HG02759 (cell line): Measurements from ENCODE around the gene MCTP2.

Experiments used
- ATAC-seq: cut with Tn5 transposase; IDR thresholded peaks from one replicate; pipeline ENCODE4 v1.9.1; 2021; ENCODE audit warnings: mild to moderate bottlenecking, moderate library complexity; ENCODE audit not compliant: unreplicated experiment

Gene MCTP2, protein sequence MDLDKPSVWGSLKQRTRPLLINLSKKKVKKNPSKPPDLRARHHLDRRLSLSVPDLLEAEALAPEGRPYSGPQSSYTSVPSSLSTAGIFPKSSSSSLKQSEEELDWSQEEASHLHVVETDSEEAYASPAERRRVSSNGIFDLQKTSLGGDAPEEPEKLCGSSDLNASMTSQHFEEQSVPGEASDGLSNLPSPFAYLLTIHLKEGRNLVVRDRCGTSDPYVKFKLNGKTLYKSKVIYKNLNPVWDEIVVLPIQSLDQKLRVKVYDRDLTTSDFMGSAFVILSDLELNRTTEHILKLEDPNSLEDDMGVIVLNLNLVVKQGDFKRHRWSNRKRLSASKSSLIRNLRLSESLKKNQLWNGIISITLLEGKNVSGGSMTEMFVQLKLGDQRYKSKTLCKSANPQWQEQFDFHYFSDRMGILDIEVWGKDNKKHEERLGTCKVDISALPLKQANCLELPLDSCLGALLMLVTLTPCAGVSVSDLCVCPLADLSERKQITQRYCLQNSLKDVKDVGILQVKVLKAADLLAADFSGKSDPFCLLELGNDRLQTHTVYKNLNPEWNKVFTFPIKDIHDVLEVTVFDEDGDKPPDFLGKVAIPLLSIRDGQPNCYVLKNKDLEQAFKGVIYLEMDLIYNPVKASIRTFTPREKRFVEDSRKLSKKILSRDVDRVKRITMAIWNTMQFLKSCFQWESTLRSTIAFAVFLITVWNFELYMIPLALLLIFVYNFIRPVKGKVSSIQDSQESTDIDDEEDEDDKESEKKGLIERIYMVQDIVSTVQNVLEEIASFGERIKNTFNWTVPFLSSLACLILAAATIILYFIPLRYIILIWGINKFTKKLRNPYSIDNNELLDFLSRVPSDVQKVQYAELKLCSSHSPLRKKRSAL

DNA sequence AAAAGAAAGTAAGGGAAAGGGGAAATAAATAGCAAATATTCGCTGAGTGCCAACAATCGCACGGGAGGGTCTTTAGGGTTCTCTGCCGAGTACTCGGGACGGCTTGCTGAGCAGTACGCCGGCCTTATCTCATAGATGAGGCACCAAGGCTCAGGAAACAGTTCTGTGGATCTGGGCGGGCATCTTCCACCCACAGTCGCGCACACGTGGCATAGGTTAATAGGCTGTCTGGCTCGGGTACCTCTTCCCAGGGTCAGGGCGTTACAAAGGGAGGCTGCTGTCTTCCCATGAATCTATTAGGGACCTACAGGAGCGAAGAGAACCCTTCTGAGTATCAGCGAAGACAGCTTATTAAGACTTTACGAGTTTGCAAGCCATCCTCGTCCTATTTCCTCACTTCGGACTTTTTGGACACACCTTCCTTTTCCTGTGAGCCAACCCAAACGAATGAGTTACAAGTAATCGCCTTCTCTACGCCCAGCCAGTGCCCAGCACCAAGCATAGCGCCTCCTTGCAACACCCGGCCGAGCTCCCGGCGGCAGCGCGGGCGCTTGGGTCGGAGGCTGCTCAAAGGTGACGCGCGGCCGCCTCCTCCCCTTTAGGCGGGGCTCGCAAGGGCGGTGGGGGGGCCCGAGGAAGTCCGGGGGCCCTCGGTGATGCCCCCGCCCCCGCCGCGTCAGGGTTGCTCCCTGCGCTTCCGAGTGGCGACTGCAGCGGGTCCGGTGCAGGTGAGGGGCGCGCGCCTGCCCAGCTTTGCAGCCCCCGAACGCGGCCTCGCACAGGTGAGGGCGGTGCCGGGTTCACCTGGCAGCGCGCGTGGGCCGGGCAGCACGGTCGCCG lies at the start of gene MCTP2:
Gene MCTP2 (plus strand): TSS at position 679 of the 840 bp plus-strand sequence. CDS start 66,705 bp downstream, outside the sequence.
- peak; percentile 73 for ATAC-seq

- ATAC-seq, result no peak
These were observed 48.5 kb upstream of the MCTP2 start for GRCh38 chr15:94182883-94183282.

DNA sequence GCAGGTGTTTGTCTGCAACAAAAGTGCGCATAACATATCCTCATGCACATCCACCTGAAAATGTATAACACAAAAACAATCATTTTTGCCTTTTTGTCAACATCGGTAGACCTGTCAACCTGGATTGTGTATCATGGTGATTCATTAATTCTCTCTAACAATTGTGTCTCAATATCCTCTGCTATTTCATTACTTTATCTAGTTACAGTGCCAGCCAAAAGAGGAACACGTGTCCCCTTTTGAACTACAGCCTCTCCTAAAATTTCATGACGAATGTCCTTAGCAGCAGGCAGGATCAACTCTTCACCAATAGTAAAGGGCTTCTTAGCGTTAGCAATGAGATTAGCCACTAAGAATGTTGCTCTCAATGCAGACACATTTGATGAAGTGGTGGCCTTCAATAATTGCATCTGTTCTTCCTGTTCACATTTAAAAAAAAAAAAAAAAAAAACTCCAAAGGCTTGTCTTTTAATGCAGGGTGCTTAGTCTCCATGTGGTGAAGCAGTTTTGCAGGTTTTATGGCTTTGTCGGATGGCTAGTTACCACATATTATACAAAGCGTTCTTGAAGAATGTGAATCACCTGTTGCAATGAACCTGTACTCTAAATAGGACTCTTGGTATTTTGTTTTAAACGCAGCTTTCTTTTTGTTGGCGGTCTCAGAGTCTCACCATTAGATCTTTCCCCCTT lies 45.7 kb upstream of the MCTP2 start:
- ATAC-seq, result no peak

GRCh38 chr15:94186770-94187331 lies 44.5 kb upstream of the MCTP2 start:
- ATAC-seq, result no peak

GRCh38 chr15:94193906-94194305 lies 37.5 kb upstream of the MCTP2 start:
- ATAC-seq, result no peak

DNA sequence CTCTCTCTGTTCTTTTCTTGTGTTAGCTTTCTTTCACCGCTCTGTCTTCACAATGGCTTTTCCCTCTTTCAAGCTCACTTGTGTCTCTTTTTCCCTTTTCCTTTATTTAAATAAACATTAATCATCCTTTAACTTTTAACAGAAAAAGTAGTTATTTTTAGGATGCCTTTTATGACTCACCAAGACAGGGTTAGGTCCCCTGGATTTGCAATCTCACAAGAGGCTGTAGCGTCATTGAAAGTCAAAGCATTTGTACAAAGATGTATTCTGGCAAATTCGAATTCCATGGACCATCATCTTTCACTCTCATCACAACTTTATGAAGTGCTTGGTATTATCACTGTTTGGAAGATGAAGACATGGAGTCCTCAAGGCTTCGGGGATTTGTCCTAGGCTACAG lies 34.8 kb upstream of the MCTP2 start:
- no peak for ATAC-seq

DNA sequence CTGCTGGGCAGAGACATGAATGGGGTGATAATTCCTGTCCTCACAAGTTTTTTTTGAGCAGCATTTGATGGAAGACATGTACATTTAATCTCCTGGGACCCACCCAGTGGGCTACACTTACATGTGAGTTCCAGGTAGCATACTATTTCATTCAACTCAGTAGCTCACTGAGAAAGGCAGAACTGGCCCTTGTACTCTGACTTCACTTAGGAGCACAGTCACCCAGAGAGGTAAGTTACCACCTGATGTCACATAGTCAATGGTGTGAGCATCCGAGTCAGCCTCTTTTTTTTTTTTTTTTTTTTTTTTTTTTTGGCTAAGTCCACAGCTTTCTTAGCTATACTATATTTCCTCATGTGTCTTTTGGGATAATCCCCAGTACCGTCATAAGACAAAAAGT lies 32.7 kb upstream of the MCTP2 start:
- no peak for ATAC-seq

GRCh38 chr15:94199725-94200124 lies 31.6 kb upstream of the MCTP2 start:
- ATAC-seq, result no peak

- ATAC-seq, result no peak
These were observed 28.1 kb upstream of the MCTP2 start for GRCh38 chr15:94203306-94203705.

DNA sequence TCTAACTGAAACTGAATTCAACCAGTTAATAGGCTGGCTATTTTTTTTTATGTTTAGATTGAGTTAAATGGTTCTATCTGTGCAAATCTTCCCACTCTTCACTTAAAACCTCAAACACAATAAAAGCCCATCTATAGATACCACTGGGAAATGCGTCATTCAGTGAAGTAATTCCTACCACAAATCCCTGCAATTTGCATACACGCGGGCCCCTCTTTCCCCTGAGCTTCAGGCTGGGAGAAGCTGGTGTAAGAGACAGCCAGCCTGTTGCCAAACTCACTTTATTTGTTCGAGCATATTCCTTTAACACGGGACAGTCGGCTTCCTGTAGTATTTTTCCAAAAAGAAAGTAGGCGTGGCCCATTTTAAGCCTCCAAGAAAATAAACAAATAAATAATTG lies 26.0 kb upstream of the MCTP2 start:
- ATAC-seq, result no peak

- ATAC-seq, result peak; percentile 57
These were observed 24.7 kb upstream of the MCTP2 start for GRCh38 chr15:94206463-94207167.

GRCh38 chr15:94212291-94212690 lies 19.1 kb upstream of the MCTP2 start:
- no peak for ATAC-seq

- no peak for ATAC-seq
These were observed 5.7 kb upstream of the MCTP2 start for GRCh38 chr15:94225616-94226015.

- no peak for ATAC-seq
These were observed 2.8 kb upstream of the MCTP2 start for GRCh38 chr15:94228611-94229010.

DNA sequence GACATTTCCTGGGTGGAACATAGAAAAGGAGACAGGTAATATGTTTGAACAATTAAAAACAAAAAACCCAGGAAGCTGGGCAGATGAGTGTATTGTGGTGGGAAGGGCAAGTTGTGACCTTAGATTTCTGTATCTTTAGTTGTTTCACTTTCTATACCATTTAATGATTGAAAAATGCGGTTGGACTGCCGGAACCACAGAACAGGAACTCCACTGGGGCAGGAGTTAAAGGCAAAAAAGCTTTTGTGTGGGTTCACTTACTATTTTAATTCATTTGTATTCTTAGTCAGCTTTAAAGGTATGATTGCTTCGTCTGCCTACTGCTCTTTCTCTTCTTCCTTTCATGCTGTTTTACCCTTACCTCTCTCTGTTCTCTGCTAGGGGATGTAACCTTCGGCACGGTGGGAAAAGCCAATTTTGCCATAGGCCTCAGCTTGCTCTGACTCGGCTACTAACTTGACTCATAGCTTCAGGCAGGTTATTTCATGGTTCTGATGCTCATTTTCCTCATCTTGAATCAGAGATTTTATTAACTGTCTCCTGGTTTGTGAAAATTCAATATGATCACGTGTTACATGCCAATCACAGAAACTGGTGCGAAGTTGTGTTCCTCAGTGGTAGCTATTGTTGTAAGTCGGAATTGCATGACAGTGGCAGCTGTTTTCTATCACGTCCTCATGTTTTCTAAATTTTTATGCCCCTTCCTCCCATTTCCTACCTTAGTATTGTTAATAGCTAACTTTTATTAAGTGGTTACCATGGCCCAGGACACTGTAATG lies 1.6 kb upstream of the MCTP2 start:
- ATAC-seq, result peak; percentile 59

DNA sequence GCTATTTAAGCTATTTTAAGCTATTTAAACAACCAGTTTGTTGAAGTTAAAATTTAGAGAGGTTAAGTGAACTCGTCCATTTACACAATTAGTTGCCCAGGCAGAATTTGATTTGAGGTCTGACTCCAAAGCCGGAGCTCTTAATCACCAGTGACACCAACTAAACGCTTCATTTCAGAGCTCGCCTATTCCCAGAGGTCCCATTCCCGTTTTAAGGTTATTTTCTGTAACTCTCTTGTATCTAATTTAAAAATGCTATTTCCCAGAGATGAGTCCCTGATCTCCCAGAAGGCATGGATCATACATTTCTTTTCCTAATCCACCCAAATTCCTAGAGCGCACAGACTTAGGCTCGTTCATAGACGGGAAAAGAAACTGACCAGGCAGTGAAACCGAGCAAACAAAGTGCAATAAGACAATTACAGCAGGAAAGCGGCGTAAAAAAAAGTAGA lies 904 bp upstream of the MCTP2 start:
- no peak for ATAC-seq

GRCh38 chr15:94231723-94232468 lies 535 bp downstream of the MCTP2 start:
- ATAC-seq, result peak; percentile 11

GRCh38 chr15:94233441-94233840 lies 2.1 kb downstream of the MCTP2 start:
- ATAC-seq, result no peak
